Esophagus muscularis mucosa (tissue), 4 donors: Measurements from ENCODE around the gene SYNE1. TPM values are rescaled to one million over a fixed set of nuclear protein-coding genes. Genes with fewer than 3 reads are reported as not detected.

ENCODE experiments used
- DNase-seq: peaks from one replicate; pipeline ENCODE4 v3.0.0-alpha.2; 2017; ENCODE audit errors: extremely low spot score
- H3K27ac ChIP-seq, 4 donors: fragments of 200-600 bp; sonication (generic); replicated peaks in 1 of 4; 1 replicate in 3 of 4; 2 replicates in 1 of 4; pipeline ENCODE4 v1.5.1; 2016 to 2019; ENCODE audit warnings: mild to moderate bottlenecking in 1 of 4
- H3K27me3 ChIP-seq, 4 donors: fragments of 200-600 bp; sonication (generic); one replicate each; pipeline versions ENCODE4 v1.5.1 to v1.6.0; 2016 to 2019
- H3K36me3 ChIP-seq, 4 donors: fragments of 200-600 bp; sonication (generic); one replicate each; pipeline ENCODE4 v1.5.1; 2016 to 2019
- H3K4me1 ChIP-seq, 4 donors: fragments of 200-600 bp; sonication (generic); one replicate each; pipeline ENCODE4 v1.5.1; 2016 to 2019
- H3K4me3 ChIP-seq, 4 donors: fragments of 200-600 bp; sonication (generic); 1 replicate in 2 of 4; 2 replicates in 2 of 4; pipeline ENCODE4 v1.5.1; 2016 to 2019; ENCODE audit warnings: mild to moderate bottlenecking in 4 of 4, moderate library complexity in 1 of 4
- H3K9me3 ChIP-seq, 4 donors: fragments of 200-600 bp; sonication (generic); 1 replicate in 3 of 4; 2 replicates in 1 of 4; pipeline ENCODE4 v1.5.1; 2016 to 2019
- CTCF ChIP-seq, 3 experiments: fragments of 200-600 bp in 2 of 3; fragments of 450-650 bp in 1 of 3; sonication (generic) in 2 of 3; IDR thresholded peaks; one replicate each; pipeline ENCODE4 v1.5.1; 2017 to 2019; ENCODE audit warnings: antibody characterized with exemption in 3 of 3, mild to moderate bottlenecking in 2 of 3, moderate library complexity in 1 of 3
- EP300 ChIP-seq: sonication (generic); formaldehyde crosslinking; IDR thresholded peaks from one replicate; pipeline ENCODE4 v1.6.1; 2017; ENCODE audit warnings: antibody characterized with exemption
- POLR2A ChIP-seq: fragments of 450-650 bp; IDR thresholded peaks from one replicate; pipeline ENCODE4 v1.6.1; 2017; ENCODE audit warnings: antibody characterized with exemption, moderate library complexity, mild to moderate bottlenecking, low read depth
- POLR2AphosphoS5 ChIP-seq, 2 donors: sonication (generic); formaldehyde crosslinking; IDR thresholded peaks; one replicate each; pipeline ENCODE4 v1.6.1; 2017; ENCODE audit warnings: antibody characterized with exemption in 2 of 2
- WGBS: methylation state at CpG from one replicate; pipeline ENCODE4 v1.1.5; 2018; 5-methylcytosine and 5-hydroxymethylcytosine counted together
- intact Hi-C: fragments of 100-400 bp; cut with DNase I; formaldehyde crosslinking; loops from one replicate; pipeline ENCODE4 v1.15.1; 2023
- total RNA-seq, 4 donors: library from RNA; depleted of rRNA; stranded (reverse); fragments of >200 nt; gene quantifications; one replicate each; pipeline versions ENCODE4 v1.1.0 to v1.2.1, GENCODE V29; 2016

Gene SYNE1
- total RNA-seq, 4 donors from 2014 or later, result 151 to 196 (median 170) TPM

- Histone ChIP-seq H3K27me3 (no peaks in the 10 kb centered on the region), H3K4me1 (no peaks in the 10 kb centered on the region), H3K4me3 (no peak overlapping the region), H3K27ac (no peak overlapping the region), H3K9me3 (no peaks in the 10 kb centered on the region), H3K36me3 (peaks cover 0 to 30% (median 0%) of the 10 kb centered on the region in 4 donors)
- intact Hi-C loops, result no loop called here
- DNase-seq, result no peak
- TF ChIP-seq POLR2AphosphoS5 (IDR thresholded peaks at IDR 0.05) (no peak), POLR2A (no peak), CTCF (IDR thresholded peaks at IDR 0.05) (no peak), EP300 (no peak)
- WGBS, result 96% methylated on average over 6 of the region's 6 CpGs
Observed at GRCh38 chr6:152404936-152405595, 232.1 kb downstream of the SYNE1 start.

- 78% methylated on average over 6 of the region's 6 CpGs for WGBS
- intact Hi-C loops, result no loop called here
- H3K36me3 ChIP-seq, result peaks cover 0 to 32% (median 0%) of the 10 kb centered on the region in 4 donors
- no peaks in the 10 kb centered on the region for H3K9me3 ChIP-seq
- H3K27me3 ChIP-seq, result no peaks in the 10 kb centered on the region
- DNase-seq, result no peak
- no peak overlapping the region for H3K4me3 ChIP-seq
- TF ChIP-seq CTCF (IDR thresholded peaks at IDR 0.05) (no peak), EP300 (no peak), POLR2AphosphoS5 (IDR thresholded peaks at IDR 0.05) (no peak), POLR2A (no peak)
- H3K27ac ChIP-seq, result no peak overlapping the region
- peaks cover 0 to 7% (median 5%) of the 10 kb centered on the region in 4 donors for H3K4me1 ChIP-seq
Observed at GRCh38 chr6:152404086-152404857, 232.9 kb downstream of the SYNE1 start.

GRCh38 chr6:152402791-152403190, 234.4 kb downstream of the SYNE1 start:
- Histone ChIP-seq H3K4me1 (peaks cover 0 to 14% (median 11%) of the 10 kb centered on the region in 4 donors), H3K27me3 (no peaks in the 10 kb centered on the region), H3K27ac (no peak overlapping the region), H3K36me3 (peaks cover 0 to 42% (median 0%) of the 10 kb centered on the region in 4 donors), H3K4me3 (no peak overlapping the region), H3K9me3 (no peaks in the 10 kb centered on the region)
- DNase-seq, result no peak
- intact Hi-C loops, result no loop called here
- 95% methylated on average over 2 of the region's 2 CpGs for WGBS
- TF ChIP-seq CTCF (IDR thresholded peaks at IDR 0.05), result no peak
- no peak for TF ChIP-seq EP300
- TF ChIP-seq POLR2AphosphoS5 (IDR thresholded peaks at IDR 0.05), result no peak
- no peak for TF ChIP-seq POLR2A

- no peak overlapping the region for H3K27ac ChIP-seq
- peaks cover 0 to 14% (median 11%) of the 10 kb centered on the region in 4 donors for H3K4me1 ChIP-seq
- DNase-seq, result no peak
- no peaks in the 10 kb centered on the region for H3K27me3 ChIP-seq
- peaks cover 0 to 48% (median 0%) of the 10 kb centered on the region in 4 donors for H3K36me3 ChIP-seq
- intact Hi-C loops, result no loop called here
- no peaks in the 10 kb centered on the region for H3K9me3 ChIP-seq
- TF ChIP-seq CTCF (IDR thresholded peaks at IDR 0.05), result no peak
- TF ChIP-seq POLR2A, result no peak
- TF ChIP-seq EP300, result no peak
- no peak for TF ChIP-seq POLR2AphosphoS5 (IDR thresholded peaks at IDR 0.05)
- WGBS, result 80% methylated on average over 3 of the region's 3 CpGs
- no peak overlapping the region for H3K4me3 ChIP-seq
Observed at GRCh38 chr6:152401978-152402377, 235.2 kb downstream of the SYNE1 start.
